Upper lobe of left lung (tissue), 4 donors: ENCODE data around the gene NDUFA6.

Source experiments
- CTCF ChIP-seq, 6 experiments: fragments of 450-650 bp in 4 of 6; fragments of 200-600 bp in 2 of 6; sonication (generic) in 2 of 6; IDR thresholded peaks; one replicate each; pipeline ENCODE4 v1.5.1; 2016 to 2019; ENCODE audit warnings: antibody characterized with exemption in 6 of 6
- POLR2A ChIP-seq, 4 donors: fragments of 450-650 bp; IDR thresholded peaks; one replicate each; pipeline ENCODE4 v1.5.1; 2016 to 2017; ENCODE audit warnings: antibody characterized with exemption in 4 of 4, mild to moderate bottlenecking in 2 of 4
- POLR2AphosphoS5 ChIP-seq, 2 donors: sonication (generic); formaldehyde crosslinking; IDR thresholded peaks; one replicate each; pipeline ENCODE4 v1.5.1; 2017; ENCODE audit warnings: antibody characterized with exemption in 2 of 2

- TF ChIP-seq POLR2A (IDR thresholded peaks at IDR 0.05) (peak in 3 of 4 donors; percentile 63 to 95 (median 79)), CTCF (IDR thresholded peaks at IDR 0.05) (no peak), POLR2AphosphoS5 (IDR thresholded peaks at IDR 0.05) (peak; percentile 83 to 87)
These were observed 11.0 kb downstream of the NDUFA6 start, which contains the start of gene SMDT1 for GRCh38 chr22:42079319-42080251.
